Activated CD8-positive, alpha-beta T cell treated with anti-CD3 and anti-CD28 coated beads for 36 hours (primary cell): ENCODE data around the gene STAG1. TPM values are rescaled to one million over a fixed set of nuclear protein-coding genes. Genes with fewer than 3 reads are reported as not detected.

Experiments used
- ATAC-seq: fragments of 200-7000 bp; cut with Tn5 transposase; one replicate; pipeline ENCODE4 v1.10.0; 2021; ENCODE audit warnings: mild to moderate bottlenecking, moderate library complexity
- CTCF ChIA-PET: fragments of 350-600 bp; sonication (Branson Sonifier 250); formaldehyde crosslinking; loops from one replicate; lab custom pipeline; 2021; ENCODE audit warnings: antibody characterized with exemption; lab: Charles Lee
- POLR2A ChIA-PET: fragments of 350-600 bp; sonication (Branson Sonifier 250); formaldehyde crosslinking; loops from one replicate; lab custom pipeline; 2021; ENCODE audit warnings: antibody characterized with exemption; lab: Charles Lee
- DNase-seq: peaks from one replicate; pipeline ENCODE4 v3.0.0-alpha.2; 2020
- H3K27ac Mint-ChIP-seq: one replicate; pipeline ENCODE4 v1.8.0; 2021; ENCODE audit warnings: mild to moderate bottlenecking, mixed read lengths
- H3K27me3 Mint-ChIP-seq: one replicate; pipeline ENCODE4 v1.8.0; 2021; ENCODE audit warnings: mixed read lengths
- H3K36me3 Mint-ChIP-seq: one replicate; pipeline ENCODE4 v1.8.0; 2021; ENCODE audit warnings: low read depth, mixed read lengths
- H3K4me1 Mint-ChIP-seq: one replicate; pipeline ENCODE4 v1.8.0; 2021; ENCODE audit warnings: low read depth, mixed read lengths
- H3K4me3 Mint-ChIP-seq: one replicate; pipeline ENCODE4 v1.8.0; 2021; ENCODE audit warnings: mild to moderate bottlenecking, moderate library complexity, mixed read lengths
- H3K9me3 Mint-ChIP-seq: one replicate; pipeline ENCODE4 v1.8.0; 2021; ENCODE audit warnings: mixed read lengths
- intact Hi-C: fragments of 100-400 bp; cut with micrococcal nuclease; formaldehyde crosslinking; loops from one replicate; pipeline ENCODE4 v1.10.0; 2022
- total RNA-seq, 2 experiments: library from RNA; stranded (reverse); gene quantifications; one replicate each; pipeline ENCODE4 v1.2.3, GENCODE V29; 2021
- TF ChIP-seq, protein P1 (sequence below): fragments of 200-600 bp; IDR thresholded peaks from one replicate; pipeline ENCODE4 v1.8.0; 2022; ENCODE audit warnings: antibody characterized with exemption, mild to moderate bottlenecking

STAG1 gene
- total RNA-seq, 2 experiments from 2014 or later, result 32.5 to 32.8 TPM

GRCh38 chr3:136332302-136332701 lies 419.9 kb downstream of the STAG1 start:
- no peak for DNase-seq
- Mint-ChIP-seq H3K4me1 (peaks cover 2% of the 10 kb centered on the region), H3K36me3 (peaks cover 40% of the 10 kb centered on the region), H3K27ac (no peak overlapping the region), H3K9me3 (no peaks in the 10 kb centered on the region), H3K4me3 (no peak overlapping the region), H3K27me3 (no peaks in the 10 kb centered on the region)
- POLR2A ChIA-PET, result interaction anchor here (0.7 kb wide), 1 partner anchor 61 kb away, joined by 4 read pairs; no protein-coding TSS in a partner anchor
- intact Hi-C loops, result no loop called here
- CTCF ChIA-PET, result no interaction called here
- TF ChIP-seq, protein P1, sequence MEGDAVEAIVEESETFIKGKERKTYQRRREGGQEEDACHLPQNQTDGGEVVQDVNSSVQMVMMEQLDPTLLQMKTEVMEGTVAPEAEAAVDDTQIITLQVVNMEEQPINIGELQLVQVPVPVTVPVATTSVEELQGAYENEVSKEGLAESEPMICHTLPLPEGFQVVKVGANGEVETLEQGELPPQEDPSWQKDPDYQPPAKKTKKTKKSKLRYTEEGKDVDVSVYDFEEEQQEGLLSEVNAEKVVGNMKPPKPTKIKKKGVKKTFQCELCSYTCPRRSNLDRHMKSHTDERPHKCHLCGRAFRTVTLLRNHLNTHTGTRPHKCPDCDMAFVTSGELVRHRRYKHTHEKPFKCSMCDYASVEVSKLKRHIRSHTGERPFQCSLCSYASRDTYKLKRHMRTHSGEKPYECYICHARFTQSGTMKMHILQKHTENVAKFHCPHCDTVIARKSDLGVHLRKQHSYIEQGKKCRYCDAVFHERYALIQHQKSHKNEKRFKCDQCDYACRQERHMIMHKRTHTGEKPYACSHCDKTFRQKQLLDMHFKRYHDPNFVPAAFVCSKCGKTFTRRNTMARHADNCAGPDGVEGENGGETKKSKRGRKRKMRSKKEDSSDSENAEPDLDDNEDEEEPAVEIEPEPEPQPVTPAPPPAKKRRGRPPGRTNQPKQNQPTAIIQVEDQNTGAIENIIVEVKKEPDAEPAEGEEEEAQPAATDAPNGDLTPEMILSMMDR, result no peak
- no peak for ATAC-seq

DNA sequence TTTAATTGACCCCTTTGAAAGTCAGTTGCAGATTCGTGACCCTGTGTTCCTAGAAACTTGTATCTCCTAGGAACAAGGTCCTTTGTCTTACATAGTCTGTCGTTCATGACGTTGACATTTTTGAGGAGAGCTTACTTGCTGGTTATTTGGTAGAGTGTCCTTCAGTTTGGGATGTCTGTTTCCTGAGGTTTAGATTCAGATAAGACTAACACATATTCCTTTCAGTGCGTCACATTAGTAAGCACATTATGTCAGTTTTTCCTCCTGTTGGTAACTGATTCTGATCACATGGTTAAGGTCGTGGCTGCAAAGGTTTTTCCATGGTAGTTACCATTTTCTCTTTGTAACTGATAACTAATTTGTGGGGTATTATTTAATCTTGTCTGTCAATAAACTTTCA lies 421.3 kb downstream of the STAG1 start:
- Mint-ChIP-seq H3K4me3 (no peak overlapping the region), H3K36me3 (peaks cover 47% of the 10 kb centered on the region)

GRCh38 chr3:136329593-136329992 lies 422.6 kb downstream of the STAG1 start:
- peaks cover 2% of the 10 kb centered on the region for H3K4me1 Mint-ChIP-seq
- no peak overlapping the region for H3K27ac Mint-ChIP-seq
- DNase-seq (no peak), ATAC-seq (no peak)
- peaks cover 47% of the 10 kb centered on the region for H3K36me3 Mint-ChIP-seq
- TF ChIP-seq, protein P1, result no peak
- H3K4me3 Mint-ChIP-seq, result no peak overlapping the region
- H3K27me3 Mint-ChIP-seq, result no peaks in the 10 kb centered on the region
- CTCF ChIA-PET, result no interaction called here
- H3K9me3 Mint-ChIP-seq, result no peaks in the 10 kb centered on the region
- POLR2A ChIA-PET, result no interaction called here
- intact Hi-C loops, result no loop called here

More for the DNA sequence above, 421.3 kb downstream of the STAG1 start:
- Mint-ChIP-seq H3K4me1 (peaks cover 2% of the 10 kb centered on the region), H3K27ac (peak overlapping the region; percentile 5), H3K9me3 (no peaks in the 10 kb centered on the region), H3K27me3 (no peaks in the 10 kb centered on the region)
- ChIA-PET POLR2A (no interaction called here), CTCF (interaction anchor here (1.1 kb wide), 1 partner anchor 14 kb away, joined by 4 read pairs; no protein-coding TSS in a partner anchor)
- TF ChIP-seq, protein P1, result no peak
- intact Hi-C loops, result no loop called here
- ATAC-seq, result no peak
- DNase-seq, result no peak

GRCh38 chr3:136327671-136328070 lies 424.5 kb downstream of the STAG1 start:
- DNase-seq (no peak), ATAC-seq (no peak)
- no peak overlapping the region for H3K4me3 Mint-ChIP-seq
- ChIA-PET CTCF (interaction anchor here (0.9 to 1.4 kb wide), 2 partner anchors 11 to 22 kb away, joined by 3 to 5 read pairs; no protein-coding TSS in a partner anchor), POLR2A (no interaction called here)
- no peak overlapping the region for H3K27ac Mint-ChIP-seq
- peaks cover 2% of the 10 kb centered on the region for H3K4me1 Mint-ChIP-seq
- peaks cover 52% of the 10 kb centered on the region for H3K36me3 Mint-ChIP-seq
- H3K27me3 Mint-ChIP-seq, result no peaks in the 10 kb centered on the region
- TF ChIP-seq, protein P1, result no peak
- intact Hi-C loops, result no loop called here
- peaks cover 11% of the 10 kb centered on the region for H3K9me3 Mint-ChIP-seq

- Mint-ChIP-seq H3K4me1 (peaks cover 2% of the 10 kb centered on the region), H3K4me3 (no peak overlapping the region), H3K36me3 (peaks cover 61% of the 10 kb centered on the region), H3K27me3 (no peaks in the 10 kb centered on the region), H3K9me3 (peaks cover 22% of the 10 kb centered on the region), H3K27ac (no peak overlapping the region)
- CTCF ChIA-PET, result interaction anchor here (1.2 kb wide), 1 partner anchor 707 kb away, joined by 3 read pairs; no protein-coding TSS in a partner anchor
- no peak for ATAC-seq
- POLR2A ChIA-PET, result no interaction called here
- intact Hi-C loops, result no loop called here
- no peak for DNase-seq
- TF ChIP-seq, protein P1, result no peak
These were observed 425.9 kb downstream of the STAG1 start for GRCh38 chr3:136326316-136326715.
